ENCODE results near the gene WDR73.

Gene WDR73

DNA sequence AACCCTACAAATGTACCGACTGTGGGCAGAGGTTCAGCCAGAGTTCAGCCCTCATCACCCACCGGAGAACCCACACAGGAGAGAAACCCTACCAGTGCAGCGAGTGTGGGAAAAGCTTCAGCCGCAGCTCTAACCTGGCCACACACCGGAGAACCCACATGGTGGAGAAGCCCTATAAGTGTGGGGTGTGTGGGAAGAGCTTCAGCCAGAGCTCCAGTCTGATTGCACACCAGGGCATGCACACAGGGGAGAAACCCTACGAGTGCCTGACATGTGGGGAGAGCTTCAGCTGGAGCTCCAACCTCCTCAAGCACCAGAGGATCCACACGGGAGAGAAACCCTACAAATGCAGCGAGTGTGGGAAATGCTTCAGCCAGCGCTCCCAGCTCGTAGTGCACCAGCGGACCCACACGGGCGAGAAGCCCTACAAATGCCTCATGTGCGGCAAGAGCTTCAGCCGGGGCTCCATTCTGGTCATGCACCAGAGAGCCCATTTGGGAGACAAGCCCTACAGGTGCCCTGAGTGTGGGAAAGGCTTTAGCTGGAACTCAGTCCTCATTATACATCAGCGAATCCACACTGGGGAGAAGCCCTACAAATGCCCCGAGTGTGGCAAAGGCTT lies 32.6 kb downstream of the WDR73 start:
- DNase-seq (ENCODE audit: low read depth, low spot score) = no peak
- H3K4me3 ChIP-seq (ENCODE audit: low read depth, low read length) = no peak overlapping the region
- in situ Hi-C loops (cut with HindIII; ENCODE audit: low sequenced_read_pairs) = no loop called here
- TF ChIP-seq, protein P1, sequence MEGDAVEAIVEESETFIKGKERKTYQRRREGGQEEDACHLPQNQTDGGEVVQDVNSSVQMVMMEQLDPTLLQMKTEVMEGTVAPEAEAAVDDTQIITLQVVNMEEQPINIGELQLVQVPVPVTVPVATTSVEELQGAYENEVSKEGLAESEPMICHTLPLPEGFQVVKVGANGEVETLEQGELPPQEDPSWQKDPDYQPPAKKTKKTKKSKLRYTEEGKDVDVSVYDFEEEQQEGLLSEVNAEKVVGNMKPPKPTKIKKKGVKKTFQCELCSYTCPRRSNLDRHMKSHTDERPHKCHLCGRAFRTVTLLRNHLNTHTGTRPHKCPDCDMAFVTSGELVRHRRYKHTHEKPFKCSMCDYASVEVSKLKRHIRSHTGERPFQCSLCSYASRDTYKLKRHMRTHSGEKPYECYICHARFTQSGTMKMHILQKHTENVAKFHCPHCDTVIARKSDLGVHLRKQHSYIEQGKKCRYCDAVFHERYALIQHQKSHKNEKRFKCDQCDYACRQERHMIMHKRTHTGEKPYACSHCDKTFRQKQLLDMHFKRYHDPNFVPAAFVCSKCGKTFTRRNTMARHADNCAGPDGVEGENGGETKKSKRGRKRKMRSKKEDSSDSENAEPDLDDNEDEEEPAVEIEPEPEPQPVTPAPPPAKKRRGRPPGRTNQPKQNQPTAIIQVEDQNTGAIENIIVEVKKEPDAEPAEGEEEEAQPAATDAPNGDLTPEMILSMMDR (IDR thresholded peaks at IDR 0.05; ENCODE audit: low read depth, low read length) = no peak

DNA sequence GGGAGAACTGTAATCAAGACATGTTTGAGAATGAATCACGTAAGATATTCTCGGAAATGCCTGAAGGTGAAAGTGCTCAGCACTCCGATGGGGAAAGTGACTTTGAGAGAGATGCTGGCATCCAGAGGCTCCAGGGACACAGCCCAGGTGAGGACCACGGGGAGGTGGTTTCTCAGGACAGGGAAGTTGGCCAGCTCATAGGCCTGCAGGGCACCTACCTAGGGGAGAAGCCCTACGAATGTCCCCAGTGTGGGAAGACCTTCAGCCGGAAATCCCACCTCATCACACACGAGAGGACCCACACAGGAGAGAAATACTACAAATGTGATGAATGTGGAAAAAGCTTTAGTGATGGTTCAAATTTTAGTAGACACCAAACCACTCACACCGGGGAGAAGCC lies 33.5 kb downstream of the WDR73 start:
- TF ChIP-seq, protein P1 (IDR thresholded peaks at IDR 0.05; ENCODE audit: low read depth, low read length) = no peak
- DNase-seq (ENCODE audit: low read depth, low spot score) = no peak

DNA sequence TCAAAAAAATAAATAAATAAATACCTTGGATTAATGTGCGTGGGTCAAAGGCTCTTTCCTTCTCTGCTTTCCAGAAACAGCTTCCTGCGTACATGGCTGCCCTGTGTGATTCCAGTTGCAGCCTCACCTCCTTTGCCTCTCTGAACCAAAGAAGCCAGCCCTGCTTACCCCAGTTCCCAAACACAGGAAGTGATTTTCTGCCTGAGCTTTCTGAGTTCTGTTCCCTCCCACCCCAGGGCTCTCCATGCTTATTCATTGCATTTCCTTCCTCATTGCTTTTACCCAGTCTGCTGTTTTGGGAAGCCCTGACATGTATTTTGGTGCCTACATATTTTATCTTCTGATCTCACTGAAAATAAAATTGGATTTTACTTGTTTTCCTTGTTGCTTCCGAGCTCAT lies 37.8 kb downstream of the WDR73 start:
- DNase-seq (ENCODE audit: low read depth, low spot score) = no peak
- TF ChIP-seq, protein P1 (IDR thresholded peaks at IDR 0.05; ENCODE audit: low read depth, low read length) = no peak
- no peak overlapping the region for H3K4me3 ChIP-seq (ENCODE audit: low read depth, low read length)
- in situ Hi-C loops (cut with HindIII; ENCODE audit: low sequenced_read_pairs) = no loop called here

More for the DNA sequence above, 33.5 kb downstream of the WDR73 start:
- in situ Hi-C loops (cut with HindIII; ENCODE audit: low sequenced_read_pairs) = no loop called here
- H3K4me3 ChIP-seq (ENCODE audit: low read depth, low read length) = no peak overlapping the region

DNA sequence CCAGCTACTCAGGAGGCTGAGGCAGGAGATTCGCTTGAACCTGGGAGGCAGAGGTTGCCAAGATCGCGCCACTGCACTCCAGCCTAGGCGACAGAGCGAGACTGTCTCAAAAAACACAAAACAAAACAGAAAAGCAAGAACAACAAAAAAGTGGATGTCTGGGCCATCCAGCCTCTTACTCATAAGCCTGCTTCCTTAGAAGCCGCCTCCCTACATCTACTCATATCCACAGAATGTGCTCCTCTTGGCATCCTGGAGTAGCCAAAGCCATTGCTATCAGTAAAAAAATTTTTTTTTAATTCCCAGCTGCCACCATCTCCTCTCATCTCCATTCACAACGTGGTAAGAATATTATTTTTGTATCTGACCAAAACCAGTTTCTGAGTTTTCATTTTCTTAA lies 42.5 kb downstream of the WDR73 start:
- H3K4me3 ChIP-seq (ENCODE audit: low read depth, low read length) = no peak overlapping the region
- no peak for DNase-seq (ENCODE audit: low read depth, low spot score)
- TF ChIP-seq, protein P1 (IDR thresholded peaks at IDR 0.05; ENCODE audit: low read depth, low read length) = no peak
- in situ Hi-C loops (cut with HindIII; ENCODE audit: low sequenced_read_pairs) = no loop called here

DNA sequence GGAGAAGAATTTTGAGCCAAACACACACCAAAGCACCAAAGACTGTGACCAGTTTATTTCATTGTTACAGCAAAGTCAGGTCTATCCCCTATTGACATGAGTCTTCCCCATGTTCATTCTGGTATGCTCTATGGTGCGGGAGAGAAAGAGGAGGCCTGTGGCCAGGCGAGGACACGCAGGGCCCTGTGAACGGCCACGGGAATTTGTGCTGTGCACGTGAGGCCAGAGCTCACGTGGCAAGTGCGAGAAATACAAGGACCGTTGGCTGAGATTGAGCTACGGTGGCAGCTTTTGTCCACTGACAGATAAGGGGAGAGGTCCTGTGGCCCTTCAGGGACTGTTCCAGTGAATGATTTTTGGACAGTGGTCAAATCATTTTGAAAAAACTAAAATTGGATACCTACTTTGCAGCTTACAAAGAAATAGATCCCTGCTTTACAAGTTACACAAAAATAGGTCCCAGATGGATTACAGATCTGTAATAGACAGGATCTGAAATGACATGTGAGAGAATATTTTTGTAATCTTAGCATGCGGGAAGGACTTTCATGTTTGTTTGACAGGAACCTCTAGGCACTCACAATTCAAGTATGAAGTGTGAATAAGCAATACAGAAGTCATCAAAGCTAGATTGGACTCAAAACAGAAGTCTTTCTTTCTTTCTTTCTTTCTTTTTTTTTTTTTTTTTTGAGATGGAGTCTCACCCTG lies 44.1 kb downstream of the WDR73 start:
- TF ChIP-seq, protein P1 (IDR thresholded peaks at IDR 0.05; ENCODE audit: low read depth, low read length) = no peak
- no peak overlapping the region for H3K4me3 ChIP-seq (ENCODE audit: low read depth, low read length)
- no peak for DNase-seq (ENCODE audit: low read depth, low spot score)
- in situ Hi-C loops (cut with HindIII; ENCODE audit: low sequenced_read_pairs) = no loop called here

DNA sequence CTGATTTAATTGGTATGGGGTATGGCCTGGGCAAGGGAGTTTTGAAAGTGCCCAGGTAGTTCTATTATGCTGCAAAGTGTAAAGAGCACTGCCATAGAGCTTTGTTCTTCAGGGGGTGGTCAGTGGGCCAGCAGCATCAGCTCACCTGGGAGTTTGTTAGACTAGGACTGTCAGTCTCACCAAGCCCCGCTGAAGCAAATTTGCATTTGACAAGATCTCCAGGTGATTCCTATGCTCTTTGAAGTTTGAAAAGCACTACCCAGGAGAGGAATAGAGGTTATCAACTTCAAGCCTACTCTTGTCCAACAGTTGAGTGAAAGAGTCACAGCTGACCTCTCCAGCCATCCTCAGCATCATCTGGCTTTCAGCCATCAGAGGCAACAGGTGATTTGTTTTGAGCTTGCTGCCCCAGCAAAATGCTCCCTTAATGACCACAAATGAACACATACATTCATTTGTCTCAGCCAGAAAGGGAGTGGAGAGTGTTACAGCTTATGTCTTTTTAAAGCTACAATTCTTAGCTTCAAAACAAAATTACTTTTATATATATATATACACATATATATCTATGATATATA lies 45.3 kb downstream of the WDR73 start:
- H3K4me3 ChIP-seq (ENCODE audit: low read depth, low read length) = no peak overlapping the region
- in situ Hi-C loops (cut with HindIII; ENCODE audit: low sequenced_read_pairs) = no loop called here
- DNase-seq (ENCODE audit: low read depth, low spot score) = no peak
- TF ChIP-seq, protein P1 (IDR thresholded peaks at IDR 0.05; ENCODE audit: low read depth, low read length) = no peak

All from astrocyte of the spinal cord (primary cell).